Cerebellar nuclear complex (tissue), 1 donor: ENCODE results near the gene CS.
"Not testable (repeated sequence)": the region's sequence is repeated elsewhere in the genome, so short reads cannot be mapped to it uniquely, and the experiment has no call there.

Experiments used
- DNase-seq, 2 experiments: peaks; one replicate each; lab custom pipeline; 2025; lab: John Stamatoyannopoulos, UW

CS gene

GRCh38 chr12:56321027-56321426 lies 20.9 kb upstream of the CS start:
- DNase-seq, result no peak

- no peak for DNase-seq
Measured at GRCh38 chr12:56317675-56318074, 17.5 kb upstream of the CS start.

- peak; percentile 87 to 95 for DNase-seq
Measured at GRCh38 chr12:56315622-56316473, 15.7 kb upstream of the CS start, which contains the start of gene CNPY2. TSS of gene CNPY2 (minus strand) at chr12:56315988. CDS start at chr12:56315217, 771 bp downstream.

GRCh38 chr12:56315249-56315621 lies 15.1 kb upstream of the CS start:
- DNase-seq, result no peak

DNA sequence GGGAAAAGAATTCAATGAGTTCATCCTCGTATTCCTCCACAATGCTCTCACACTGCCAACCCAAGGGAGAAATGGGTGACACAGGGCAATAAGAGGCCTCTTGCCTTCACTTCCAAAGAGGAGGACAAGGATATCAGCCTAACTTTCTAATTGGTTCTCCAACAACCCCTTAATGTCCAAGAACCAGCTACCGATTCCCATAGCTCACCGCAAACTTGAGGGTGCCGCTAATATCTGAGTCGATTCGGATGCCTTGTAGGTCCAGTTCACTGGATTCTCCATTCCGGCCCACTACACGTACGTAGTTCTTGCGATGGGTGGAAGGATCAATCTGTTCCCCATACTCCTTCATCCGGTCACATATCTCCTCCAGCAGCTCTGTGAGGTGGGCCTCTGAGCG lies 10.9 kb upstream of the CS start:
- DNase-seq, result no peak

DNA sequence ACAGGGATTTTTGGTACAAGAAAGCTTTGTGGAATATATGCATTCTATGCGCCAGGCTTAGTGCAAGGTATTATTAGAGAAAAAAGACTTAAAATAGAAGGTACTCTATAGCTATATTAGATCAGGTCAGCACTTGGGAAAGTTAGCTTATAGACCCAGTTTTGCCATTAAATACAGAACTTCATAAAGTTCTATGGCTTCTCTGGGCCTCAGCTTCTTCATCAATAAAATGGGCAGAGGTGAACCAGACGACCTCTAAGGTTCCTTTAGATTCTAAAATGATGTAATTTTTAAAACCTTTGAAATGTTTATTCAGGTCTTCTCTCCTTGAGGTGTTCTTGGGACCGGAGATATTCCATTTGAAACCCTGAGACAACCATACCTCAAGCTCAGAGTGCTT lies 8.6 kb upstream of the CS start:
- no peak for DNase-seq

DNA sequence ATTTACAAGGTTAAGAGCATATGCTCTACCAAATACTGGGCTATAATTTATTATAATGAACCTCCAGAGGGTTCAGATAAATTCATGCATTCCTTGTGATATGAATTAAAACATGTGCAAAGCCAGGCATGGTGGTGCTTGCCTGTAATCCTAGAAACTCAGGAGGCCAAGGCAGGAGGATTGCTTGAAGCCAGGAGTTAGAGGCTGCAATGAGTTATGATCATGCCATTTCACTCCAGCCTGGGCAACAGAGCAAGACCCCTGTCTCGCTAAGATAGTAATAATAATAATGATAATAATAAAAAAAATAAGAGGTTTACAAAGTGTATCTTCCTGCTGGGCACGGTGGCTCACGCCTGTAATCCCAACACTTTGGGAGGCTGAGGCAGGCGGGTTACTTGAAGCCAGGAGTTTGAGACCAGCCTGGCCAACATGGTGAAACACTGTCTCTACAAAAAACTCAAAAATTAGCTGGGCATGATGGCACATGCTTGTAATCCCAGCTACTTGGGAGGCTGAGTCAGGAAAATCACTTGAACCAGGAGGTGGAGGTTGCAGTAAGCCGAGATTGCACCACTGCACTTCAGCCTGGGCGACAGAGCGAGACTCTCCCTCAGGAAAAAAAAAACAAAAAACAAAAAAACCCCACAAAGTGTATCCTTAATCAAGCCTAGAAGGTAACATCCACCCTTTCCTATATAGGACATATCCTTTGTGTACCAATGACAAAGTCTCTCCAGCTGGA lies 7.3 kb upstream of the CS start:
- DNase-seq, result no peak

DNA sequence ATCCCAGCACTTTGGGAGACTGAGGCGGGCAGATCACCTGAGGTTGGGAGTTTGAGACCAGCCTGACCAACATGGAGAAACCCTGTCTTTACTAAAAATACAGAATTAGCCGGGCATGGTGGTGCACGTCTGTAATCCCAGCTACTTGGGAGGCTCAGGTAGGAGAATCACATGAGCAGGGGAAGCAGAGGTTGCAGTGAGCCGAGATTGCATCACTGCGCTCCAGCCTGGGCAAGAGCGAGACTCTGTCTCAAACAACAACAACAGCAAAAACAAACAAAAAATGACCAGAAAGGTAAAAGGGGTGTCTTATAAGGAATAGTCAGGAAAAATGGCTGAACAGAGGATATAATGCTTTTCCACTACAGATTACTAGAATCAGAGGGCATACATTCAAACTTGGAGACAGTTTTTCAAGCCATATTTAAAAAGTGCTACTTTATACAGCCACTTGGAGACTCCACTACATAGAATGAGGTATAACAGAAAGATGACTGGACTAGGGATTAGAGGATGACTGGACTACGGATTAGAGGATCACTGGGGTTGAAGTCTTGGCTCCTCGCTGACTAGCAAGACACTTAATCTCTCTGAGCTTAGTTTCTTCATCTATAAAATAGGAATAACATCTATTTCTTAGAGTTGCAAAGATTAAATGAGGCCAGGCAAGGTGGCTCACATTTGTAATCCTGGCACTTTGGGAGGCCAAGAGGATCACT lies 4.9 kb upstream of the CS start:
- no peak for DNase-seq

GRCh38 chr12:56304276-56304675 lies 4.1 kb upstream of the CS start:
- no peak for DNase-seq

- DNase-seq, result no peak
Measured at GRCh38 chr12:56300644-56301464, 724 bp upstream of the CS start.

- DNase-seq, result no peak
Measured at GRCh38 chr12:56299308-56299852, 750 bp downstream of the CS start.

GRCh38 chr12:56298828-56299227 lies 1.3 kb downstream of the CS start:
- no peak for DNase-seq

DNA sequence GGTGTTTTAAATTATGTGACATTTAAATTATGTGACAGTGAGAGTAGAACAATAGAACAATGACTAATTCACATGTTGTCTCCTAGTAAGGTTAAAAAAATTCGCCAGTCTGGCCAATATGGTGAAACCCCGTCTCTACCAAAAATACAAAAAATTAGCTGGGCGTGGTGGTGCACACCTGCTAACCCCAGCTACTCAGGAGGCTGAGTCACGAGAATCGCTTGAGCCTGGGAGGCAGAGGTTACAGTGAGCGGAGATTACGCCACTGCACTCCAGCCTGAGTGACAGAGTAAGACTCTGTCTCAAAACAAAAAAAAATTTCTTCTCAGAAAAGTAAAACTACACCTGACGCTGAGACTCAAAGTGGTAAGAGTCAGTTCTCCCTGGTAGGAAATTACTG lies 2.7 kb downstream of the CS start:
- no peak for DNase-seq

- DNase-seq, result no peak
Measured at GRCh38 chr12:56296295-56296694, 3.8 kb downstream of the CS start.

DNA sequence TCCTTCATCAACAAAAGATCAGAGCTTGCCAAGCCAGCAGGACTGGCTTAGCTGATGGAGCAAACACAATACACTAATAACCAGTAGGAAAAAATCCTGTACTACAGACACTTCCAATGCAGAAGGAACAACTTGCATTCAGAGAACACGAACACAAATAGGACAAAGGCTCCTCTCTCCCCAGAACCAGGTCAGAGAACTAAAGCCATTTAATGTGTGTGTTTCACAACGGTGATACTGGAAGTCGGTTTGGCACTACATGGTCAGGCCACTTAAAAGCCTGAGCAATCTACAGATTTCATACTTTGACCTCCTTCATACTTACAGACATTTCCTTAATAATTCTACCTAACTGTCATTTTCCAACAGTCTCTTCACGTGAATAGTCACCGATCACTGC lies 6.3 kb downstream of the CS start:
- no peak for DNase-seq

GRCh38 chr12:56288705-56289387 lies 11.3 kb downstream of the CS start:
- DNase-seq, result no peak

DNA sequence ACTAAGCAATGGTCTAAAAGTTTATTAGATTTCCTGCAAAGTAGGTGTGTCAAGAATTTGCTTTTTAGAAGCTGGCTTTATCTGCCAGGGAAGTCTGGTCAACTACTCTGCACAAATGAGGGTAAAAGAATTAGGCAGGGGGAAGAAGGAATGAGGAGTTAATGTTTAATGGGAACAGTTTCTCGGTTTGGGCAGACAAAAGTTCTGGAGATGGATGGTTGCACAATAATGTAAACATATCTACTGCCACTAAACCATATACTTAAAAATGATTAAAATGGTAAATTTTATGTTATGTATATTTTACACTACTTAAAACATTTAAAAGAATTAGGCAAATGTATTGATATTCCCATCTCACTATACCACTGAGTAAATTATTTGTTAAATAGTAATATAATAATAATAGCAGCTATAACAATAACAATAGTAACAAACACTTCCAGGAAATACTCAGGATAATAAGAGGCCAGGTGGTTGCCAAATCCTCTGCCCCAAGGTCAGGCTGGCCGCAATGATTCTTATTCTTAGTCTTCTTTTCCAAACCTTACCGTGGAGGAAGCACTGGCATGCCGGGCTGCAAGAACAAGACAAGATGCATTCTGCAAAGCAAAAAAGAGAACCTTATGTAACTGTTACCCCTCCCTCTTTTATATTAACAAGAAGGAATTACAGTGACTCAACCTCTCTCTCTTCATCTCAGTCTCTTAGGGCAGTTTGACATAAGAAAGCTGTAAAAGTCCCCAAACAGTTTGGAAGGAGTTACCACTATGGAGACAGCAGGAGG lies 13.9 kb downstream of the CS start:
- no peak for DNase-seq

GRCh38 chr12:56284263-56284662 lies 15.9 kb downstream of the CS start:
- DNase-seq, result not testable (repeated sequence)

DNA sequence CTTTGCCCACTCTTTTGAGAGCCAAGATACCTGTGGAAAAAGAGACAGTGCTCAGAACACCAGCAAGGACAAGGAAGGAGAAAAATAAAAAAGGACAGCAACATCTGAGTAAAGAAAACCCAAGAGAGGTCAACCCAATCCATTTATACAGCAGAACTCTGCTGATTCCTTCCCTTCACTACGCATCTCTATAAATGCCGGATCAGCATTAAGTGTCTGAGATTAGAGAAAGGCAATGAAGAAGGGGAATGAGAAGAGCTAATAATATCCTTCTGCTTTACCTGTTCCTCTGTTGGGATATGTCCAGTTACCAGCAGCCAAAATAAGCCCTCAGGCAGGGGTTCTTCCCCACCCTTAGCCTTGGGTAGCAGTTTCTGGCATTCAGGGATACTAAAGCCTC lies 17.6 kb downstream of the CS start:
- DNase-seq, result no peak

DNA sequence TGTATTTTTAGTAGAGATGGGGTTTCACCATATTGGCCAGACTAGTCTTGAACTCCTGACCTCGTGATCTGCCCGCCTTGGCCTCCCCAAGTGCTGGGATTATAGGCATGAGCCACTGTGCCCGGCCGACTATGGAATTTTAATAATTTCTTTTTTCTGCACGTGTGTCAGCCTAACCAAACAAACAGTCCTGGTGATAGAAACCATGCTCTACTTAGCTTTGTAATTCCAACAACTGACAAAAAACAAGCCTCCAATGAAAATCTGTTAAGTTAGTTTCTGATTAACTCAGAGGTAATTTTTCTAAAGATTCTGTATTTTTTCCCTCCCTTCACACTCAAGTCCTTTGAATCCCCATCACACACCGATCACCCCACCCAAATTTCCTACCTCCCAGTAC lies 18.1 kb downstream of the CS start:
- DNase-seq, result no peak
